ENCODE measurements around the gene UCK2.

Gene UCK2

GRCh38 chr1:165834229-165834628 is 6.8 kb downstream of the UCK2 start:
- no peak for DNase-seq (ENCODE audit: low read depth in 2 of 2)

- DNase-seq (ENCODE audit: low read depth in 2 of 2), result no peak
Measured at GRCh38 chr1:165834881-165835280, 7.5 kb downstream of the UCK2 start.

GRCh38 chr1:165836664-165837482 is 9.5 kb downstream of the UCK2 start:
- no peak for DNase-seq (ENCODE audit: low read depth in 2 of 2)

GRCh38 chr1:165837838-165838364 is 10.5 kb downstream of the UCK2 start:
- no peak for DNase-seq (ENCODE audit: low read depth in 2 of 2)

- no peak for DNase-seq (ENCODE audit: low read depth in 2 of 2)
Measured at GRCh38 chr1:165840423-165840822, 13.0 kb downstream of the UCK2 start.

- DNase-seq (ENCODE audit: low read depth in 2 of 2), result no peak
Measured at GRCh38 chr1:165841582-165842017, 14.2 kb downstream of the UCK2 start.

- no peak for DNase-seq (ENCODE audit: low read depth in 2 of 2)
Measured at GRCh38 chr1:165842023-165842670, 14.7 kb downstream of the UCK2 start.

GRCh38 chr1:165842671-165843129 is 15.3 kb downstream of the UCK2 start:
- no peak for DNase-seq (ENCODE audit: low read depth in 2 of 2)

- no peak for DNase-seq (ENCODE audit: low read depth in 2 of 2)
Measured at GRCh38 chr1:165843304-165843703, 15.9 kb downstream of the UCK2 start.

GRCh38 chr1:165844114-165844798 is 16.8 kb downstream of the UCK2 start:
- no peak for DNase-seq (ENCODE audit: low read depth in 2 of 2)

- DNase-seq (ENCODE audit: low read depth in 2 of 2), result no peak
Measured at GRCh38 chr1:165844933-165845332, 17.5 kb downstream of the UCK2 start.

GRCh38 chr1:165845569-165845968 is 18.2 kb downstream of the UCK2 start:
- DNase-seq (ENCODE audit: low read depth in 2 of 2), result no peak

- no peak for DNase-seq (ENCODE audit: low read depth in 2 of 2)
Measured at GRCh38 chr1:165845992-165846748, 18.8 kb downstream of the UCK2 start.

- no peak for DNase-seq (ENCODE audit: low read depth in 2 of 2)
Measured at GRCh38 chr1:165847486-165847885, 20.1 kb downstream of the UCK2 start.

- DNase-seq (ENCODE audit: low read depth in 2 of 2), result no peak
Measured at GRCh38 chr1:165849353-165850133, 22.1 kb downstream of the UCK2 start.

GRCh38 chr1:165851034-165851658 is 23.7 kb downstream of the UCK2 start:
- DNase-seq (ENCODE audit: low read depth in 2 of 2), result no peak

GRCh38 chr1:165852871-165853270 is 25.5 kb downstream of the UCK2 start:
- DNase-seq (ENCODE audit: low read depth in 2 of 2), result no peak

- DNase-seq (ENCODE audit: low read depth in 2 of 2), result no peak
Measured at GRCh38 chr1:165853528-165854075, 26.2 kb downstream of the UCK2 start.

GRCh38 chr1:165854101-165854845 is 26.9 kb downstream of the UCK2 start:
- no peak for DNase-seq (ENCODE audit: low read depth in 2 of 2)
